CD4-positive, alpha-beta T cell treated with Interleukin-15 for 4 hours (primary cell): ENCODE data around the gene ST6GAL1.
A peak's percentile ranks its signal among the peaks of the same experiment; 100 is the strongest.

Experiments used
- DNase-seq: peaks from one replicate; pipeline ENCODE4 v3.0.0-alpha.2; 2020; ENCODE audit warnings: low spot score

The ST6GAL1 gene

GRCh38 chr3:186915806-186916796 is 14.2 kb upstream of the ST6GAL1 start:
- DNase-seq = no peak

GRCh38 chr3:186917512-186918312 is 12.6 kb upstream of the ST6GAL1 start:
- no peak for DNase-seq

- DNase-seq = no peak
Measured at GRCh38 chr3:186920301-186920700, 10.0 kb upstream of the ST6GAL1 start.

- no peak for DNase-seq
Measured at GRCh38 chr3:186920796-186921195, 9.5 kb upstream of the ST6GAL1 start.

GRCh38 chr3:186921578-186921977 is 8.7 kb upstream of the ST6GAL1 start:
- DNase-seq = no peak

- no peak for DNase-seq
Measured at GRCh38 chr3:186922224-186922623, 8.1 kb upstream of the ST6GAL1 start.

- DNase-seq = no peak
Measured at GRCh38 chr3:186922790-186923189, 7.5 kb upstream of the ST6GAL1 start.

GRCh38 chr3:186923241-186923640 is 7.1 kb upstream of the ST6GAL1 start:
- no peak for DNase-seq

- DNase-seq = no peak
Measured at GRCh38 chr3:186925826-186926225, 4.5 kb upstream of the ST6GAL1 start.

- DNase-seq = no peak
Measured at GRCh38 chr3:186929186-186929585, 1.1 kb upstream of the ST6GAL1 start.

- no peak for DNase-seq
Measured at GRCh38 chr3:186929685-186930084, 641 bp upstream of the ST6GAL1 start.

- peak; percentile 76 for DNase-seq
Measured at GRCh38 chr3:186930641-186931531, 560 bp downstream of the ST6GAL1 start.

- DNase-seq = peak; percentile 75
Measured at GRCh38 chr3:186931532-186932280, 1.4 kb downstream of the ST6GAL1 start.

GRCh38 chr3:186932281-186933181 is 2.2 kb downstream of the ST6GAL1 start:
- no peak for DNase-seq

GRCh38 chr3:186933816-186934215 is 3.5 kb downstream of the ST6GAL1 start:
- DNase-seq = no peak

- DNase-seq = no peak
Measured at GRCh38 chr3:186935133-186935532, 4.8 kb downstream of the ST6GAL1 start.

- DNase-seq = no peak
Measured at GRCh38 chr3:186937017-186937875, 6.9 kb downstream of the ST6GAL1 start.

- no peak for DNase-seq
Measured at GRCh38 chr3:186938716-186939115, 8.4 kb downstream of the ST6GAL1 start.

GRCh38 chr3:186939536-186939935 is 9.2 kb downstream of the ST6GAL1 start:
- no peak for DNase-seq
